ENCODE measurements around the gene ATG2A. TPM values are rescaled to one million over a fixed set of nuclear protein-coding genes. Genes with fewer than 3 reads are reported as not detected.

The ATG2A gene
- total and polyA plus RNA-seq, 2 of the 8 experiments (the other 6 are each of a cell fraction or from before 2014, with no cell fraction given): 12.1 to 22.1 TPM

GRCh38 chr11:64898541-64898940, 18.5 kb downstream of the ATG2A start:
- Histone ChIP-seq H3K36me3 (ENCODE audit: control insufficient read depth in 2 of 4, insufficient read depth in 4 of 4, low read length in 3 of 4) (peaks cover 0 to 14% (median 1%) of the 10 kb centered on the region in 4 experiments; a peak in 3 of 8 replicates), H2AK5ac (ENCODE audit: low read depth, low read length) (no peak overlapping the region), H3K79me2 (ENCODE audit: control insufficient read depth in 1 of 2, insufficient read depth in 2 of 2, low read length in 2 of 2) (no peaks in the 10 kb centered on the region), H3K9me3 (ENCODE audit: insufficient read depth in 2 of 2, low read depth in 1 of 2, low read length in 1 of 2) (no peaks in the 10 kb centered on the region), H3K27ac (ENCODE audit: low read depth, low read length) (no peak overlapping the region), H3K9ac (replicated peaks in 1 of 4; ENCODE audit: extremely low read depth in 1 of 4, low read depth in 3 of 4, low read length in 3 of 4) (no peak overlapping the region), H3K14ac (ENCODE audit: insufficient read length) (no peak overlapping the region), H3K23ac (ENCODE audit: insufficient read length) (no peak overlapping the region), H2BK15ac (ENCODE audit: low read length) (no peak overlapping the region), H4K91ac (replicated peaks; ENCODE audit: insufficient read length, low read length) (no peak overlapping the region), H3K4me3 (ENCODE audit: extremely low read depth in 1 of 4, insufficient read depth in 2 of 4, low read depth in 3 of 4, low read length in 4 of 4) (no peak overlapping the region), H2BK20ac (ENCODE audit: low read length) (no peak overlapping the region), H4K5ac (ENCODE audit: insufficient read length, low read depth, low read length) (no peak overlapping the region), H2AFZ (ENCODE audit: low read length) (no peak overlapping the region), H3K23me2 (ENCODE audit: low read depth, low read length) (no peaks in the 10 kb centered on the region), H4K20me1 (replicated peaks in 1 of 2; ENCODE audit: control insufficient read depth in 1 of 2, insufficient read depth in 2 of 2, low read length in 2 of 2) (peaks cover 0 to 3% of the 10 kb centered on the region in 2 experiments), H3K56ac (replicated peaks; ENCODE audit: insufficient read length, low read depth, low read length) (no peak overlapping the region), H3K4me1 (replicated peaks in 1 of 4; ENCODE audit: control insufficient read depth in 3 of 4, insufficient read depth in 4 of 4, low read length in 3 of 4) (peaks cover 0 to 2% (median under 1%) of the 10 kb centered on the region in 4 experiments; a peak in 2 of 7 replicates), H2BK5ac (ENCODE audit: low read depth, low read length) (no peak overlapping the region), H3K4me2 (ENCODE audit: insufficient read depth in 1 of 2, low read depth in 2 of 2, low read length in 2 of 2) (no peak overlapping the region), H3K18ac (ENCODE audit: extremely low read depth, low read length) (no peak overlapping the region), H3K27me3 (replicated peaks in 1 of 4; ENCODE audit: control insufficient read depth in 3 of 4, extremely low read depth in 1 of 4, insufficient read depth in 3 of 4, low read length in 3 of 4) (no peaks in the 10 kb centered on the region), H2BK12ac (ENCODE audit: low read depth, low read length) (no peak overlapping the region), H3K79me1 (ENCODE audit: low read depth, low read length) (no peaks in the 10 kb centered on the region), H2BK120ac (replicated peaks; ENCODE audit: low read depth, low read length) (no peak overlapping the region), H4K8ac (ENCODE audit: extremely low read depth, insufficient read depth, low read length) (no peak overlapping the region), H3K4ac (replicated peaks; ENCODE audit: insufficient read length, low read depth, low read length) (no peak overlapping the region)
- DNase-seq (ENCODE audit: low read depth in 1 of 2, low spot score in 2 of 2): no peak
- no peak for FAIRE-seq
- CTCF ChIA-PET (ENCODE audit: partially characterized antibody): interaction anchor here (0.7 to 32.2 kb wide), 5 partner anchors 10 to 44 kb away, joined by 3 to 1058 read pairs (median 5); partner anchors contain the start of gene CDC42BPG
- POLR2A ChIA-PET (ENCODE audit: partially characterized antibody): interaction anchor here (1.0 to 1.5 kb wide), 4 partner anchors 13 to 128 kb away, joined by 3 to 6 read pairs (median 4); no protein-coding TSS in a partner anchor
- no peak for TF ChIP-seq CBX5 (IDR thresholded peaks at IDR 0.05; ENCODE audit: low read depth, low read length)
- TF ChIP-seq POLR2A (IDR thresholded peaks at IDR 0.05; ENCODE audit: control extremely low read depth in 1 of 2, low read depth in 2 of 2, low read length in 2 of 2): no peak
- no peak for TF ChIP-seq SIRT6 (IDR thresholded peaks at IDR 0.05; ENCODE audit: low read length)
- TF ChIP-seq YY1 (IDR thresholded peaks at IDR 0.05; ENCODE audit: low read depth, low read length): no peak
- TF ChIP-seq RBBP5 (IDR thresholded peaks at IDR 0.05; ENCODE audit: borderline replicate concordance, low read depth, low read length): no peak
- TF ChIP-seq GABPA (IDR thresholded peaks at IDR 0.05; ENCODE audit: borderline replicate concordance, insufficient read depth, low read length): no peak
- TF ChIP-seq TAF7 (optimal IDR thresholded peaks at IDR 0.05; ENCODE audit: borderline replicate concordance, low read depth, low read length): no peak
- TF ChIP-seq E2F6 (IDR thresholded peaks at IDR 0.05): no peak
- TF ChIP-seq TBP (IDR thresholded peaks at IDR 0.05; ENCODE audit: low read depth, low read length): no peak
- no peak for TF ChIP-seq SRF (IDR thresholded peaks at IDR 0.05; ENCODE audit: low read depth, low read length)
- TF ChIP-seq SP4 (IDR thresholded peaks at IDR 0.05; ENCODE audit: low read length): no peak
- 92% methylated on average over 19 of the region's 19 CpGs; no CpG with 5 or more reads in 1 of the 2 experiments for WGBS, 2 experiments (ENCODE audit: extremely low coverage in 1 of 2, insufficient coverage in 1 of 2, insufficient read length in 1 of 2, insufficient replicate concordance in 2 of 2, low coverage in 1 of 2, low lambda C conversion rate in 2 of 2, missing lambda C conversion rate in 1 of 2)
